Smooth muscle cell of the brain vasculature (primary cell): Measurements from ENCODE around the gene BRD9.
"Not testable (repeated sequence)": the region's sequence is repeated elsewhere in the genome, so short reads cannot be mapped to it uniquely, and the experiment has no call there.

Source experiments
- DNase-seq: peaks from one replicate; pipeline ENCODE4 v3.0.0-alpha.2; 2012; ENCODE audit warnings: low read depth, low spot score

BRD9 gene

DNA sequence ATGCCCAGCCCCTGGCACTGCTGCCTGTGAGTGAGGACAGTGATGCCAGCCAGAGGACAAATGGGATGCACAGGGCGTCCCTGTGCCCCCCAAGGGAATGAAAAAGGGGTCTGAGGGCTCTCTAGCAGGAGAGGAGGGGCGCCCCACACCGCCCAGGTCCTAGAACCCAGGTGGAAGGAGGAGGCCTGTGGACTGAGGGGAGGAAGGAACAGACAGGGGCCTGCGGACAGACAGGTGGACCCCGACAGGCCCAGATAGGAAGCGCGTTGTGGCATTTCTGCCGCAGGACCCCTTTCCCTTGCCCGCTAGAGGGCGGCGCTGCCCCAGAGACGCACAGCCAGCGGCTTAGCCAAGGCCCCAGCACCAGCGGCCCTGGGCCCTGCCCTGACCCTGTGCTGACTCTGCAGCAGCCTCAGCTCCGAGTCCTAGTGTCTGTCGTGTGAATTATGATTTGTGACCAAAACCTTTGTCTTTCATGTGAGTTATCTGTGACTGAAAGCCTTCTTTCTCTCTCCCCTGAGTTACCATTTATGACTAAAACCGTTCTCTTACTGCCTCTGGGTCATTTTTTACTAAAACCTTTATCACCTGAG lies 30.8 kb upstream of the BRD9 start:
- peak; percentile 18 for DNase-seq

DNA sequence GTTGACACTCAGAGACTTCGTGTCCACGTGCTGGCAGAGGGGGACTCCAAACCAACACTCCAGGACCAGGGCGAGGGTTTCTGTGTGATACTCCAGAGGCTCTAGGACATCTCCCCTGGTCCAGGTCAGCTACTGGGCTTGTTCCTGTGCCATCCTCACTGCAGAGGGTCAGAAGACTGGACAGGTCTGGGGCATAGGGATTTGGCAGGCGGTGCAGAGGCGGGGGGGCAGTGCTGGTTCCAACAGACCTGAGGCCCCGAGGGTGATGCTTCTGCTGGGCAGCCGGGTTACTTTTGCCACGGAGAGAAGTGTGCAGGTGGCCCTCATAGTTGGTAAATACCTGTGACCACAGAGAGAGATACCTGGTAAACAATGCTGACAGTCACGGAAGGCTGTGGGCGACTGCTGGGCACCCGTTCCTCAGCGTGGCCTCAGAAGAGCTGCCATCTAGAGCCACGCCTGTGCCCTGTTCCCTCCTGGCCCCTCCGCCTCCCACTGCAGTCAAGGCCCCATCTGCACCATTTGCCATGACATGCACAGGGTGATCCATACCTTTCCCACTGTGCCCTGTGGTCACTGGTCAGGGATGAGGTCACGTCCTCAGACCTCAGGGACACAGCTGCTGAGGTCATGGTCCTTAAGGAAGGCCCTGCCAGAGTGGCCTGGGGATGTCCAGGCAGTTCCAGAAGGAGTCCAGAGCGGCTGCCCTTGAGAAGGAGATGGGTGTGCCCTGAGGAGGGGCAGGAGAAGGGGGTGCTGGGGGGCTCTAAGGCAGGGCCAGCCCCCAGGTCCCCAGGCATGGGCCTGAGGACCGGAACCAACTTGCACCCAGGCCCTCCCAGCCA lies 30.1 kb upstream of the BRD9 start:
- DNase-seq: no peak

DNA sequence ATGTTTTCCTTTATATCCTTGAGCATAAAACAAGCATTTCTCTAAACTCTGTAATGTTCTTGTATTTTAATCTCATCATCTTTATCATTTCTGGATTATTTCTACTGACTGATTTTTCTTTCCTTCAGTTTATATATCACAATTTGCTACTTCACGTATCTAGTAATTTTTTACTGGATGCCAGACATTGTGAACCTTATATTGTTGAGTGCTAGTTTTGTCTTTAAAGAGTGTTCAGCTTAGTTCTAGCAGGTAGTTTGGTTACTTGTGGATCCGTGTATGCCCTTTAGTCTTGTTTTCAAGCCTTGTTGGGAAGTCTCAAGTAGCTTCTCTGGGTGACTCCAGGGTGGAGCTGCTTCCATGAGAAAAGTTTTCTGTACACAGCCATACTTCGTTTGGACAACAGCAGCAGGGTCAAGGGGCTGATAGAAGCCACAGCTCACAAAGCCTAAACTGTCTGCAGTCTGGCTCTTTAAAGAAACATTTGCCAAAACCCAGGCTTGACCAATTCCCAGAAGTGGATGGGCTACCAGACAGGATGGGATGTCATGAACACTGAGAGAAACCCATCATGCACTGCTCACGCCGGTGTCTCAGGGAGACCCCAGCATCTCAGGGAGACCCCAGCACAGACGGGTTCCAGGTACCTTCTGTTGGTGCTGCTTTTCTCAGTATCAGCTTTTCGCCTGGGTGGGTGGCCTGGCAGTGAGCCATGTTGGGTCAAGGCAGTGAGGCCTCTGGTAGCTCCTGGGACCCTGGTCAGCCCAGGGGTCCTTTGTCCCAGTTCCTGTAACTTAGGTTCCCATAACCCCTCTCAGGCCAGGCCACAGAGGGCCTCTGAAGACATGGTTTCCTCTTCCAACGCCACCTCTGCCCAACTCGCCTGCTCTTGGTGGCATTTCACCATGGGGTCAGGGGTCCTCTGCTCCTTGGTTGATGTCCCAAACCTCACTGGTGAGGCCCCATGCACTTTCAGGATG lies 29.1 kb upstream of the BRD9 start:
- DNase-seq: no peak

DNA sequence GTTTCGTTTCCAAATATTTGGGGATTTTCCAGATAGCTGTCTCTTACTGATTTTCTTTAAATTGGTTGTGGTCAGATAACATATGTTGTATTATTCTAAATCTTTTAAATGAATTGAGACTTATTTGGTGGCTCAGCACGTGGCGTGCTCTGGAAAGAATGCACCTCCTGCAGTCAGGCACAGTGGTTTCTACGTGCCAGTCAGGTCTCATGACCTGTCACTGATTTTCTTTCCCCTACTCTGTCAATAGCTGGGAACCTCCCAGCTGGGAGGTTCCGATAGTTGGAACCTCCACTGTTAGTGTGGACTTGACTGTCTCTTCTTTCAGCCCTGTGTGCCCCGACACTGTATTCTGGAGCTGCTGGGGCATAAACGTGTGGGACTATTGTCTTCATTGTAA lies 27.7 kb upstream of the BRD9 start:
- DNase-seq: no peak

DNA sequence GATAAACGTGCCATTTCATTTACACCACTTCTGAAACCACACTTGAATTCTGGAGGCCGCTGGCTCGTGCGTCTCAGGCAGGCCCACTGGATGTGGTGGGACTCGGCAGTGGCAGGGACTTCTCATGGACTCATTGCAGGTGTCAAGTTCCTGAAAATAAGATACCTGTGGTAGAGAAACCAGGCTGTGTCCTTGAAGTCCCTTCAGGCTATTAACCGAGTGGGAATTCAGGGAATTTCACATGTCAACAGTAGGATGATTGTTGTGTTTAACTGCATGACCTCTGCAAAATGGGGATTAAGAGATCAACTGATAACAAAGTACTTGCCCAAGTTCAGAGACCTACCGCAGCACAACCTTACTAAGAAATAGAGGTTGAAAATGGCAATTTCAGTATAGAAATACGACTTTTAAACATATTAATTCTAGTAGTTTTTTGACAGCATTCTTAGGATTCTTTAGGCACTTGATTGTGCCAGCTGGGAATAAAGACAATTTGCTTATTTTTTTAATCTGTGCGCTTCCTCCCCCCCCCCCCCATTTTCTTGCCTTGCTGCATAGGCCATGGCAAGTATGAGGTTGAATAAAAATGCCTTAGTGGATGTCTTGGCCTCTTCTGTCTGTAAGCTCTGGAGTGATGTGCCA lies 26.9 kb upstream of the BRD9 start:
- DNase-seq: no peak

DNA sequence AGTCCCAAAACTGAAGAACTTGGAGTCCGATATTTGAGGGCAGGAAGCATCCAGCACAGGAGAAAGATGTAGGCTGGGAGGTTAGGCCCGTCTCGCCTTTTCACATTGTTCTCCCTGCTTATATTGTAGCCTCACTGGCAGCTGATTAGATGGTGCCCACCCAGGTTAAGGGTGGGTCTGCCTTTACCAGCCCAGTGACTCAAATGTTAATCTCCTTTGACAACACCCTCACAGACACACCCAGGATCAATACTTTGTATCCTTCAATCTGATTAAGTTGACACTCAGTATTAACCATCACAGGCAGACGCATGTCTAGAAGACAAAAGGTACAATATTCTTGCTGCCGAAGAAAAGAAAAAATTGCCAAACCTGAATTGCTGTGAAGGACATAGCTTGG lies 26.1 kb upstream of the BRD9 start:
- not testable (repeated sequence) for DNase-seq

DNA sequence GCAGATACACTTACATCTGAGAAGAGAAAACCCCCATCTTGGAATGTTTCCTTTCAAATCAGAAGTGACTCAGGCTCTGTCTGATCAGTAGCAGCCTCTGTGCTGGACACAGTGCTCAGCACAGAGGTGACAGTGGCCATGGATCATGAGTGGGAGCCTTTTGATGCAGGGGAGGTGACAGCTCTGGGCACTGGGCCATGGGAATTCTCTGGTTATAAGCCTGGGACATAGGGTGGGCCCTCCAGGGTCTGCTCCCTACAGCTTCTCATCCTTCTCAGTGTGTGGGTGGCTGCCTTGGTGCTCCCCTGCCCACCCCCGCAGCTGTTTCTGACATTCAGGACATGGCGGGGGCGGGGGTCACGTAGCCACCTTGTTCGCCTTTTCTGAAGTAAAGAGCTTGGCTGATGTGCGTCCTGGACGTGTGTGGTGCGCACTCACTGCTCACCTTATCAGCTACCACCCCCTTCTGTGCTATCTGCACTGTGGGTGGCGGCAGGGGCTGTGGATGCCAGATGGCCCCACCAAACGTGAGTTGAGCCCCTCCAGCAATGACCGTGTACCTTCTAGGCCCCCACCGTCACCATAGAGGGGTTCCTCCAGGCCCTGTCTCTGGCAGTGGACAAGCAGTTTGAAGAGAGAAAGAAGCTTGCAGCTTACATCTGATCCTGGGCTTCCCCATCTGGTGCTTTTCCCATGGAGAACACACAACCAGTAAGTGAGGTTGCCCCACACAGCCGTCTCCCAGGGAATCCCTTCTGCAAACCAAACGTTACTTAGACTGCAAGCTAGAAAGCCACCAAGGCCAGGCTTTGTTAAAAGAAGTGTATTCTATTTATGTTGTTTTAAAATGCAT lies 24.1 kb upstream of the BRD9 start:
- DNase-seq: no peak

DNA sequence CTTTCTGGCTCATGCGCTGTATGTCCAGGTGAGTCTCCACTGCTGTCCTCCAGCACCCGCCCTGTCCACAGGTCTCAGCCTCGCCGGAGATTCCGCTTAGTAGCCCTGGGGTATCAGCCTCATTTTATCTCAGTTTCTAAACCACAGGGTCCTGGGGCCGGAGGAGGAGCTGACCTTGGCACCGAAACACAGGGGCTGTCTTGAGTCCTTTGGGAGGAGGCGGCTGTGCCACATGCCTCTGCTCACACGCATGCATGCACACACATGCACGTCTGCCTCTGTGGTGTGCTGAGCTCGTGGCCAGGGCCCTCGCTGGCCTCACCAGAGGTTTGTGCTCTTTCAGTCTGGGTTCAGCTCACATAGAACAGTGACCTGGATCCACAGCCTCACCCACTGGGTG lies 23.3 kb upstream of the BRD9 start:
- no peak for DNase-seq

DNA sequence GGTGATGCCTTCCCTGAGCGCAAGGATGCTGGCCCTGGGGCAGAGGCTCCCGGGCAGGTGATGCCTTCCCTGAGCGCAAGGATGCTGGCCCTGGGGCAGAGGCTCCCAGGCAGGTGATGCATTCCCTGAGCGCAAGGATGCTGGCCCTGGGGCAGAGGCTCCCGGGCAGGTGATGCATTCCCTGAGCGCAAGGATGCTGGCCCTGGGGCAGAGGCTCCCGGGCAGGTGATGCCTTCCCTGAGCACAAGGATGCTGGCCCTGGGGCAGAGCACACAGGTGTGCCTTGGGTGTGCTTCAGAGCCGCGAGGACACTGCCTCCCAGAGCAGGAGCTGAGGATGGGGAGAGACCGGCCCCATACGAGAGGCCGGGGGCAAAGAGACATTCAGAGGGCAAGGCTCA lies 22.7 kb upstream of the BRD9 start:
- not testable (repeated sequence) for DNase-seq

DNA sequence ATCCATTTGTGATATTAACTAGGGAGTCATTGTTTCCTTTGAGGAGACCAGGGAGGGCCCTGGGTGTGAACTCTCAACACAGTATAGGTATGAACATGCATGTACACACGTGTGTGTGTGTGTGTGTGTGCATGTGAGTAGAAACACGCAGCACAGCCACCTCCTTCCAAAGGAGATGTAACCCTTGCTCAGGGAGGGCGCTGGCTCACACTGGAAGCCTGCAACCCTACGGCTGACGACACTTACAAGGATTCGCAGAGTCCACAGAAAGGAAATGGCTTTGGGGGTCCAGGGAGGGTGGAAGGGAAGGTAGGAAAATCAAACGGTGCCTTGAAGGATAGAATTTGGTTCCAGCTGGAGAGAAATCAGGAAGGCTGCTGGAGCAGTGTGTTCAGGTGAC lies 22.0 kb upstream of the BRD9 start:
- DNase-seq: no peak

DNA sequence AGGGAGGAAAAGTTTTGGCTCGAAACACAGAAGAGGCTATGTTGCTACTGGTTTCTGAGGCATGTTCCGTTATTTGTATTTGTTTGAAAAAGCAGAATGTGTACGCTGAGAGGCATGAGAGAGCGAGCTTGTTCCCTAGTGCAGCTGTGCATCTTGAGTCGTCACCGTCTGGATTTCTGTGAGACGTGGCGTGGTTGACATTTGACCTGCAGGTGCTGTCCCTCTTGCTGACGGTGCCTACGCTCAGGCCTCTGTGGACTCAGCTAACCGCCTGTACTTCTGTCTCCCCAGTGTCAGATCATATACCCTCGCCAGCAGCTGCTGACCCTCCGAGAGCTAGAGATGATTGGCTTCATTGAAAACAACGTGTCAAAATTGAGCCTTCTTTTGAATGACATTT lies 21.6 kb upstream of the BRD9 start:
- DNase-seq: no peak

DNA sequence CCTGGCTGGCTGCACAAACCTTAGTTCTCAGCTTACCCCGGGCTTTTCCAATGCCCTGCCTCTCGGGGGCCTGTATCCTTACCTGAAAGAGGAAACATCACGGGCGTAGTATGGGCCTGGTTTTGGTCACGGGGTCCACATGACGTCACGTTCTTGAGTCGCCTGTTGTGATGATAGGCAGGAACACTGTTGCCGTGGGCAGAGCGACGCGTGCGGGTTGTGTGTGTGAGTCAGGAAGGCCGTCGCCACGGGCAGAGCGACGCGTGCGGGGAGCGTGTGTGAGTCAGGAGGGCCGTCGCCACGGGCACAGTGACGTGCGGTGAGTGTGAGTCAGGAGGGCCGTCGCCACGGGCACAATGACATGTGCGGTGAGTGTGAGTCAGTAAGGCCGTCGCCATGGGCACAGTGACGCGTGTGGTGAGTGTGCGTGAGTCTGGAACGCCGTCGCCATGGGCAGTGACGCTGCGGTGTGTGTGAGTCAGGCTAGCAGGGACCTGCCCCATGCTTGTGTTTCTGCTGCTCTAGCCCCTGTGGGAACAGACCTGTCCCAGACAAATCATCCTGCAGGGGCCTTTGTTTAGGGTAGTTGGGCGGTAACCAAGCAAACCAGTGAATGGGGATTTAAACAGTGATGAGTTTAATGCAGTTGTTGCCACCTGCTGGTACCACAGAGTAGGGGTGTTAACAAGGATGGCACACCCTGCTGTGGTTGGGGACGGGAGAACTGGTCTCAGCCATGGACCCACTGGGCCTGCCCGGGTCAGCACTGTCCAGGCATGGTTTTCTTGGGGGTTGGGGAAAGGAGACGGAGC lies 19.9 kb upstream of the BRD9 start:
- peak; percentile 57 for DNase-seq

DNA sequence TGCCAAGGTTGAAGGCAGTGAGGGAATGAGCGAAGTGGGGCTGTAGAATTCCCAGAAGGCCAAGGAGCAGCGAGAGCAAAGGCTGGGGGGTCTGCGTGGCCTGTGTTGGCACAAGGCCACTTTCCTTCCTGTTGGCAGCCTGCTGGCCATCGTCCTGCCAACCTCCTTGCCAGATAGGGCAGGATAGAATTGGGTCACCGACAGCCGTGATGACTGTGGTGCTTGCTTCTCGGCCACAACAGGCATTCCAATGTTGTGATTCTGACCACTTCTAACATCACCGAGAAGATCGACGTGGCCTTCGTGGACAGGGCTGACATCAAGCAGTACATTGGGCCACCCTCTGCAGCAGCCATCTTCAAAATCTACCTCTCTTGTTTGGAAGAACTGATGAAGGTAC lies 19.0 kb upstream of the BRD9 start:
- DNase-seq: no peak

DNA sequence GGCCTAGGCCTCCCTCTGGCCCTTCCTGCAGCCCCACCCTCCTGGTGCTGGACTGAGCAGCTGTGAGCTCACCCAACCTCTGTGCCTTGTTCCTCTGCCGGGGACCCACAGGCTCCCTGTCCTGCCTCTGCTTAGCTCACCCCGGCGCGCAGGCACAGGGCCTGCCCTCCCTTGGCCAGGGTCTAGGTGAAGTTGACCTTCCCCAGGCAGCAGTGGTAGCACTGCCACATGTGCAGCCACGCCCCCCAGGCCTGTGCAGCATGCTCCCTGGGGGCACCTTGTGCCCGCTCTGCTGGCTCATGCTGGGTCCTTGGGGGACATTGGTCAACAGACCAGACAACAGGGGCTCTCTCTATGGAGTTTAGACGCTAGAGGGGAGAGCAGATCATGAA lies 18.2 kb upstream of the BRD9 start:
- no peak for DNase-seq

DNA sequence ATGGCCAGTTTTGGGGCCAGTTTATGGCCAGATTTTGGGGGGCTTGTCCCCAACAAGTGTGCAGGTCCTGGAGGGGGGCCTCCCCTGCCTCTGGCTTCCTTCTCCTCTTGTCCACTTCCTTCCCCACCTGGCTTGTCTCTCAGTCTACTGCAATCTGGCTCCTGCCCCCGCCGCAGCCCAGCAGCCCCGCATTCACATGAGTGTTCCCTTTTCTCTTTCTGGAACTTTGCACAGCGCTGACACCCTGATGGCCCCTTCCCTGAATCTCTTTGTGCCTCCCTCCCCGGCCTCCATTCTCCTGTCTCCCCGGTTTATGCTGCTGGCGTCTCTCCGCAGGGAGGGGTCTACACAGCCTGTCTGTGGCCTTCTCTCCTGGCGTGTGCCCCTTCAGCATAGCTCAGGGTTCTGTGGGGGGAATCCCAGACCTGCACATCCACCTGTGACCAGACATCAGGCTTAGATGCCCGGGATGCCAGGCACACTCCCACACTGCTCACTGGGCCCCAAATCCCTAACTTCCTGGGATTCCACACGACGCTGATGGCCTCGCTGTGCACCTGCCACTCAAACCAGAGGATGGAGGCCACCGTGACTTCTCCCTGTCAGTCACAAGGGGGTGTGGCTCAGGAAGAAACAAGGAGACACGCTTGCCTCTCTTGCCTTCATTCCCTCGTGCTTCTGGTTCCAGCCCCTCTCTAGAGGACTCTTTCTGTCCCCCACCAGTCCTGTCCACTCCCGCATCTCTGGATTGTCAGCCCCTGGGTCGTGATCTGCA lies 17.6 kb upstream of the BRD9 start:
- no peak for DNase-seq

DNA sequence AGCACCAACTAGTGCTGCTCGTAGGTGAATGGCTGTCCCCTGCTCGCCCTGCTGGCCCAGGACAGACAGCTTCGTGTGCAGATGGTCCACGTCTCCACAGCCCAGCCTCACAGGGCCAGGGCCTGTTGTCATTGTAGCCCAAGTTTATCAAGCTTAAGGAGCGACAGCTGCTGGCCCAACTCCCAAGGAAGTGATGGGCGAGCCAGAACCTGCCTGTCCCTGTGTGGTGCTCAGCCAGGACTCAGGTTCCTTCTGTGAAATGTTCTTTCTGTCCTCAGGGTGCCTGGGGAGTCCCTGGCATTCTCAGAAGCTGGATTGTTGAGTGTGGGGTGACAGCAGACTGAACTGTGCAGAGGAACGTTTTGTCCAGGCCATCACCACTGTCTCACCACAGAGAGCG lies 16.5 kb upstream of the BRD9 start:
- no peak for DNase-seq

DNA sequence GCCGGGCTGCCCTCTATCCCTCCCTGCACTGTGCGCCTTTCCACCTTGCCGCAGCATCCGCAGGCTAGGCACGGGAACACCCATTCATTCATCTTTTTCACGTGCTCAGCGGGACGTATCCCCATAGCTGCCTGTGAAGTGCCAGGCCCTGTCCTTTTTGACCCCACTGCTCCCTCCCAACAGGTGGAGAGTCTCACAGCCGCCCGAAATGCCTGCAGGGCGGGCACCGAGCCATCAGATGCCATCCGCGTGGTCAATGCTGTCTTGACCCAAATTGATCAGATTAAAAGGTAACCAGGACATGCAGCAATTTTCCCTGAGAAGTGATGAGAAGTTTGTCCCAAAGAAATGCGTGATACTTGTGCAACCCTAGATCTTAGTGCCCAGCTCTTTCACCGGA lies 15.6 kb upstream of the BRD9 start:
- no peak for DNase-seq

DNA sequence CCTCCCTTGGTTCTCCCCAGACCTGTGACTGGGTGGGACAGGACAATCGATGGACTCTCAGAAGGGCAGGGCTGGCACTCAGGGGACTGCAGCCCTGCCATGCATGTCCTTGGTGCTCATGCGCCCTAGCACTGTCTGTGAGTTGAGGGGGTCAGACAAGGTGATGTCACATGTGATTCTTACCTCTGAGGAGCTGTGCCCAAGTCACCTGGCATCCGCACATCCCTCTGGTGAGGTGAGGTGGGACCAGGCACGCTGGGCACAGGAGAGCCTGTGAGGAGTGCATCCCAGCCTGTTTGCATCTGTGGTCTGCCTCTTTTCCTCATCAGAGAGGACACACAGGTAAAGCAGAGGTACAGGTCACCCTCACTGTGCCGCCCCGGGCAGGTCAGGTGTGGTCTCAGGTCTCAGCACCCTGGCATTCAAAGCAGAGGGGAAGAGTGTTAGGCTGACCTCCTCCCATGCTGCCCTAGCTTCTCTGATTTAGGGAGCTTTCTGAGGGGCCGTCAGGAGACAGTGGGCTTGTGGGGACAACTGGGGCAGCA lies 14.8 kb upstream of the BRD9 start:
- no peak for DNase-seq

DNA sequence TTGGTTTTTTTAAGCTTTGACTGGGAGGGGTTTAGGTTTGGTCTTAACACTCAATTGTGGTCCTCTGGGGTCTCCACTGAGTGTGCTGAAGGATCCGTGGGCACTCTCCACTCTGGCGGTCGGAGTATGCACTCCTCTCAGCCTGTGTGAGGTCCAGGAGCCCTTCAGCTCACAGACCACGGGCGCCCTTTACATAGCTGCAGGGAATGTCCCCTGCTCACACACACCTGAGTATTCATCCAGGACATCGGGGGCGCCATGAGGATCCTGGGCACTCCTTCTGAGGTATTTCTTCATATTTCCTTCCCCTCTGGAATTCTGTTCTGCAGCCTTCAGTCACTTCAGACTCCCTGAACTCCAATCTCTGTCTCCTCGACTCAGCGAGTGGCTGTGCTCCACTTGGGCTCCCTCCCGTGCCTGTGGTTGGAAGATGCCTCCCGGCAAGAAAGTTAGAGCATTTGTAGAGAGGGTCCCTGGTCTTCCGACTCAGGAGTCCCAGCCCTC lies 12.6 kb upstream of the BRD9 start:
- no peak for DNase-seq
